ENCODE data around the gene BACE2. TPM values are rescaled to one million over a fixed set of nuclear protein-coding genes. Genes with fewer than 3 reads are reported as not detected.

Gene BACE2
- total RNA-seq, 3 donors from 2014 or later (not counting 1 experiment from before 2014, with no cell fraction given), result 0.12 to 10.3 (median 0.29) TPM

GRCh38 chr21:41182547-41182946 is 14.6 kb downstream of the BACE2 start:
- H3K27me3 ChIP-seq (ENCODE audit: control insufficient read depth, insufficient read depth, low read length), result no peaks in the 10 kb centered on the region
- H3K9me3 Mint-ChIP-seq, result no peaks in the 10 kb centered on the region
- H3K9me3 ChIP-seq (ENCODE audit: control insufficient read depth, insufficient read depth, low read length), result no peaks in the 10 kb centered on the region
- no peak overlapping the region for H3K27ac ChIP-seq (ENCODE audit: low read length)
- H3K27ac Mint-ChIP-seq, result no peak overlapping the region
- no peak for DNase-seq
- H3K4me1 Mint-ChIP-seq, result no peaks in the 10 kb centered on the region
- no peak for ATAC-seq
- H3K27me3 Mint-ChIP-seq (ENCODE audit: low read depth in 2 of 2), result peaks cover 12 to 15% of the 10 kb centered on the region in 2 donors
- intact Hi-C loops (cut with micrococcal nuclease), result no loop called here
- no peak overlapping the region for H3K4me3 Mint-ChIP-seq
- H3K36me3 ChIP-seq (ENCODE audit: control insufficient read depth, insufficient read depth, low read length), result no peaks in the 10 kb centered on the region
- no peaks in the 10 kb centered on the region for H3K36me3 Mint-ChIP-seq
- no peak for TF ChIP-seq CTCF (IDR thresholded peaks at IDR 0.05)
- WGBS (ENCODE audit: insufficient coverage), result 70% methylated on average over 1 of the region's 1 CpG
- no peak overlapping the region for H3K4me3 ChIP-seq (ENCODE audit: low read length)
- peaks cover 5% of the 10 kb centered on the region for H3K4me1 ChIP-seq (ENCODE audit: control insufficient read depth, insufficient read depth, low read length)

- no peak overlapping the region for H3K4me3 Mint-ChIP-seq
- no peak for TF ChIP-seq CTCF (IDR thresholded peaks at IDR 0.05)
- peaks cover 12 to 15% of the 10 kb centered on the region in 2 donors for H3K27me3 Mint-ChIP-seq (ENCODE audit: low read depth in 2 of 2)
- H3K27ac ChIP-seq (ENCODE audit: low read length), result no peak overlapping the region
- H3K36me3 ChIP-seq (ENCODE audit: control insufficient read depth, insufficient read depth, low read length), result no peaks in the 10 kb centered on the region
- no peaks in the 10 kb centered on the region for H3K36me3 Mint-ChIP-seq
- H3K27ac Mint-ChIP-seq, result no peak overlapping the region
- H3K4me1 ChIP-seq (ENCODE audit: control insufficient read depth, insufficient read depth, low read length), result peaks cover 5% of the 10 kb centered on the region
- no peaks in the 10 kb centered on the region for H3K4me1 Mint-ChIP-seq
- intact Hi-C loops (cut with micrococcal nuclease), result no loop called here
- H3K27me3 ChIP-seq (ENCODE audit: control insufficient read depth, insufficient read depth, low read length), result no peaks in the 10 kb centered on the region
- DNase-seq, result no peak
- H3K4me3 ChIP-seq (ENCODE audit: low read length), result no peak overlapping the region
- 90% methylated on average over 4 of the region's 4 CpGs for WGBS (ENCODE audit: insufficient coverage)
- no peak for ATAC-seq
- no peaks in the 10 kb centered on the region for H3K9me3 Mint-ChIP-seq
- no peaks in the 10 kb centered on the region for H3K9me3 ChIP-seq (ENCODE audit: control insufficient read depth, insufficient read depth, low read length)
Observed at GRCh38 chr21:41183575-41183974, 15.6 kb downstream of the BACE2 start.

- Mint-ChIP-seq H3K9me3 (peaks cover 4% of the 10 kb centered on the region in 2 donors), H3K36me3 (no peaks in the 10 kb centered on the region), H3K27ac (no peak overlapping the region), H3K4me1 (no peaks in the 10 kb centered on the region), H3K27me3 (ENCODE audit: low read depth in 2 of 2) (peaks cover 9 to 23% of the 10 kb centered on the region in 2 donors), H3K4me3 (no peak overlapping the region)
- no peak for DNase-seq
- Histone ChIP-seq H3K27me3 (ENCODE audit: control insufficient read depth, insufficient read depth, low read length) (no peaks in the 10 kb centered on the region), H3K27ac (ENCODE audit: low read length) (no peak overlapping the region), H3K4me1 (ENCODE audit: control insufficient read depth, insufficient read depth, low read length) (peaks cover 5% of the 10 kb centered on the region), H3K4me3 (ENCODE audit: low read length) (no peak overlapping the region), H3K9me3 (ENCODE audit: control insufficient read depth, insufficient read depth, low read length) (no peaks in the 10 kb centered on the region), H3K36me3 (ENCODE audit: control insufficient read depth, insufficient read depth, low read length) (no peaks in the 10 kb centered on the region)
- intact Hi-C loops (cut with micrococcal nuclease), result no loop called here
- no peak for ATAC-seq
- 87% methylated on average over 5 of the region's 6 CpGs for WGBS (ENCODE audit: insufficient coverage)
- no peak for TF ChIP-seq CTCF (IDR thresholded peaks at IDR 0.05)
Observed at GRCh38 chr21:41185802-41186201, 17.8 kb downstream of the BACE2 start.

All from natural killer cell (primary cell).